ENCODE measurements around the gene CCL19. TPM values are rescaled to one million over a fixed set of nuclear protein-coding genes. Genes with fewer than 3 reads are reported as not detected.
A peak's percentile ranks its signal among the peaks of the same experiment; 100 is the strongest.

CCL19 gene
- total RNA-seq, 4 donors from 2014 or later, result 0.57 to 1.7 (median 1.2) TPM; not detected in 1

GRCh38 chr9:34650816-34651215 is 40.3 kb downstream of the CCL19 start:
- no peak for DNase-seq
- no peaks in the 10 kb centered on the region for H3K27me3 ChIP-seq

GRCh38 chr9:34648673-34649072 is 42.4 kb downstream of the CCL19 start:
- Histone ChIP-seq H3K27ac (no peak overlapping the region), H3K9me3 (no peaks in the 10 kb centered on the region), H3K36me3 (peaks cover 0 to 21% (median 3%) of the 10 kb centered on the region in 3 donors), H3K4me1 (peaks cover 36 to 62% (median 40%) of the 10 kb centered on the region in 3 donors), H3K4me3 (no peak overlapping the region), H3K27me3 (no peaks in the 10 kb centered on the region)
- 93% methylated on average over 6 to 7 of the region's 8 CpGs for WGBS, 2 donors
- DNase-seq, result no peak
- intact Hi-C loops (cut with DNase I), result no loop called here
- TF ChIP-seq POLR2A (IDR thresholded peaks at IDR 0.05) (no peak), CTCF (IDR thresholded peaks at IDR 0.05) (no peak)

More at GRCh38 chr9:34650816-34651215, 40.3 kb downstream of the CCL19 start:
- TF ChIP-seq POLR2A (IDR thresholded peaks at IDR 0.05), result no peak
- H3K4me1 ChIP-seq, result peaks cover 44 to 83% (median 58%) of the 10 kb centered on the region in 3 donors
- H3K36me3 ChIP-seq, result peaks cover 0 to 21% (median 3%) of the 10 kb centered on the region in 3 donors
- intact Hi-C loops (cut with DNase I), result no loop called here
- peak overlapping the region in 3 of 4 donors; percentile 81 to 88 (median 88) for H3K27ac ChIP-seq
- 100% methylated on average over 1 of the region's 5 CpGs; no CpG with 5 or more reads in 1 of the 2 donors for WGBS, 2 donors
- no peak overlapping the region for H3K4me3 ChIP-seq
- H3K9me3 ChIP-seq, result no peaks in the 10 kb centered on the region

DNA sequence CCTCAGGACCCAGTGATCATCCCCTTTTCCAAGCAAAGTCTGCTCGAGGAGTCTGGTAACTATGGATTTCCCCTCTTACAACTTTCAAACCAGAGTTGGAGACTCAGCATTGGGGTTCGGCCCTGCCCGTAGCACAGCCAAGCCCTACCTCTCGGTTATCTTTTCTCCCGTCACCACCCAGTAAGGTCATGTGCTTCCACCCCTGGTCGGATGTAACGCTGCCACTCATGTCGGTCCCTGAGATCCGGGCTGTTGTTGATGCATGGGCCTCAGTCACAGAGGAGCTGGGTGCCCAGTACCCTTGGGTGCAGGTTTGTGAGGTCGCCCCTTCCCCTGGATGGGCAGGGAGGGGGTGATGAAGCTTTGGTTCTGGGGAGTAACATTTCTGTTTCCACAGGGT is 43.4 kb downstream of the CCL19 start:
- WGBS, 2 donors, result 38 to 42% methylated on average over 8 to 10 of the region's 10 CpGs
- intact Hi-C loops (cut with DNase I), result no loop called here
- Histone ChIP-seq H3K27me3 (no peaks in the 10 kb centered on the region), H3K4me1 (peaks cover 30 to 52% (median 30%) of the 10 kb centered on the region in 3 donors), H3K9me3 (no peaks in the 10 kb centered on the region), H3K4me3 (peak overlapping the region; percentile 54 to 80 (median 78)), H3K36me3 (peaks cover 0 to 21% (median 3%) of the 10 kb centered on the region in 3 donors), H3K27ac (peak overlapping the region in 3 of 4 donors; percentile 88 to 92 (median 89))
- DNase-seq, result no peak
- no peak for TF ChIP-seq POLR2A (IDR thresholded peaks at IDR 0.05)
- no peak for TF ChIP-seq CTCF (IDR thresholded peaks at IDR 0.05)

- H3K27ac ChIP-seq, result peak overlapping the region; percentile 76 to 92 (median 88)
- H3K4me1 ChIP-seq, result peaks cover 24 to 46% (median 24%) of the 10 kb centered on the region in 3 donors
- peak overlapping the region; percentile 54 to 80 (median 78) for H3K4me3 ChIP-seq
- H3K27me3 ChIP-seq, result no peaks in the 10 kb centered on the region
- intact Hi-C loops (cut with DNase I), result no loop called here
- no peak for TF ChIP-seq POLR2A (IDR thresholded peaks at IDR 0.05)
- no peak for TF ChIP-seq CTCF (IDR thresholded peaks at IDR 0.05)
- 0% methylated on average over 1 to 3 of the region's 8 CpGs for WGBS, 2 donors
- no peak for DNase-seq
- H3K9me3 ChIP-seq, result no peaks in the 10 kb centered on the region
- H3K36me3 ChIP-seq, result peaks cover 0 to 21% (median 3%) of the 10 kb centered on the region in 3 donors
Observed at GRCh38 chr9:34647084-34647403, 44.0 kb downstream of the CCL19 start.

GRCh38 chr9:34646211-34647083 is 44.6 kb downstream of the CCL19 start, which contains the start of gene GALT:
GALT (plus strand) TSS chr9:34646675; CDS start chr9:34646705, 30 bp downstream.
- WGBS, 2 donors, result 10 to 16% methylated on average over 14 to 17 of the region's 43 CpGs
- Histone ChIP-seq H3K4me1 (peaks cover 18 to 40% (median 18%) of the 10 kb centered on the region in 3 donors), H3K9me3 (no peaks in the 10 kb centered on the region), H3K27me3 (no peaks in the 10 kb centered on the region), H3K4me3 (peak within 1 kb of the TSS; percentile 54 to 80 (median 78)), H3K36me3 (peaks cover 0 to 21% (median 3%) of the 10 kb centered on the region in 3 donors), H3K27ac (peak within 1 kb of the TSS; percentile 76 to 92 (median 88))
- peak; percentile 68 for DNase-seq
- TF ChIP-seq CTCF (IDR thresholded peaks at IDR 0.05), result peak; percentile 18 to 56 (median 36)
- peak in 2 of 4 donors; percentile 20 to 23 for TF ChIP-seq POLR2A (IDR thresholded peaks at IDR 0.05)
- intact Hi-C loops (cut with DNase I), result no loop called here
